Suprapubic skin (tissue), 4 donors: ENCODE data around the gene CCR5.
"Not testable (repeated sequence)": the region's sequence is repeated elsewhere in the genome, so short reads cannot be mapped to it uniquely, and the experiment has no call there.

Experiments used
- POLR2A ChIP-seq, 2 donors: fragments of 450-650 bp; IDR thresholded peaks; one replicate each; pipeline ENCODE4 v1.6.1; 2017; ENCODE audit warnings: antibody characterized with exemption in 2 of 2, mild to moderate bottlenecking in 2 of 2, moderate library complexity in 2 of 2
- POLR2AphosphoS5 ChIP-seq, 3 donors: sonication (generic); formaldehyde crosslinking; IDR thresholded peaks; one replicate each; pipeline ENCODE4 v1.6.1; 2017; ENCODE audit warnings: antibody characterized with exemption in 3 of 3

- not testable (repeated sequence) for TF ChIP-seq POLR2A, POLR2AphosphoS5 (IDR thresholded peaks at IDR 0.05)
Observed at GRCh38 chr3:46388847-46389246, 18.1 kb downstream of the CCR5 start.
